Measurements from ENCODE around the gene MAD1L1. TPM values are rescaled to one million over a fixed set of nuclear protein-coding genes. Genes with fewer than 3 reads are reported as not detected.
"Not testable (repeated sequence)": the region's sequence is repeated elsewhere in the genome, so short reads cannot be mapped to it uniquely, and the experiment has no call there.

The MAD1L1 gene
- total RNA-seq, 1 experiment from 2014 or later: 43.8 TPM

DNA sequence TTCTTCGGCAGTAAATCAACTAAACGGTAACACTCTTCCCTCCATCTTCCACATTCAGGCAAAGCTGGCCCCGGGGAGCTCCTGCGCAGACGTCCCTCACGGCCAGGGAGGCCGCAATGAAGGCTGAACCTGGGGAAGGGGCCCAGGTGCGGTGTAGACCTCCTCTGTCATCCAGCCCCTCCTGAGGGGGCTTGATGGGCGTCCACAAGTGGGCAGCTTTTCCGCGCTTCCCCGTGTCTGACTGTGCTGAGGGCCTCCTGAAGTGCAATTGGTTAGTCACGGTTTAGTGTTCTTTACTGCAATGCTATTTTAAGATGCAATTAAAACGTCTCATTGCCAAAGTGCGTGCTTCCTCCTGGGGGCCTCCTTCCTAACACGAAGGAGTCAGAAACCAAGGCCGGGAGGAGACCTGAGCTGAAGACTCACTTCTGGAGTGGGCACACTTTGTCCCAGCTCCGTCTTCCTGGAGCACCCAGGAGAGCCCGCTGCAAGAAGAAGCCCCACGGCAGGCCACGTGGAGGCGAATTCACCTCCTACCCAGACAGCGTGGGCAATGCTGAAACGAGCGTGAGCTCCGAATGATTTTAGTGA lies 389.4 kb downstream of the MAD1L1 start:
- Mint-ChIP-seq H3K9me3 (no peaks in the 10 kb centered on the region), H3K4me3 (no peak overlapping the region), H3K36me3 (no peaks in the 10 kb centered on the region), H3K27ac (peak overlapping the region; percentile 23; the same call in 1 of the 2 replicates), H3K4me1 (no peaks in the 10 kb centered on the region), H3K27me3 (ENCODE audit: low read depth) (no peaks in the 10 kb centered on the region)
- TF ChIP-seq ZNF121 (CRISPR knock-in tag; IDR thresholded peaks at IDR 0.05) (no peak), FOXJ3 (CRISPR knock-in tag; IDR thresholded peaks at IDR 0.05; ENCODE audit: borderline replicate concordance) (no peak), ESRRA (CRISPR knock-in tag; IDR thresholded peaks at IDR 0.05; ENCODE audit: borderline replicate concordance) (no peak), NFATC4 (CRISPR knock-in tag; IDR thresholded peaks at IDR 0.05) (no peak), NR3C1 (CRISPR knock-in tag; conservative IDR thresholded peaks at IDR 0.05; ENCODE audit: low read depth) (no peak)
- TF ChIP-seq, protein P1, sequence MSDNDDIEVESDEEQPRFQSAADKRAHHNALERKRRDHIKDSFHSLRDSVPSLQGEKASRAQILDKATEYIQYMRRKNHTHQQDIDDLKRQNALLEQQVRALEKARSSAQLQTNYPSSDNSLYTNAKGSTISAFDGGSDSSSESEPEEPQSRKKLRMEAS (CRISPR knock-in tag; IDR thresholded peaks at IDR 0.05): no peak
- TF ChIP-seq, protein P2, sequence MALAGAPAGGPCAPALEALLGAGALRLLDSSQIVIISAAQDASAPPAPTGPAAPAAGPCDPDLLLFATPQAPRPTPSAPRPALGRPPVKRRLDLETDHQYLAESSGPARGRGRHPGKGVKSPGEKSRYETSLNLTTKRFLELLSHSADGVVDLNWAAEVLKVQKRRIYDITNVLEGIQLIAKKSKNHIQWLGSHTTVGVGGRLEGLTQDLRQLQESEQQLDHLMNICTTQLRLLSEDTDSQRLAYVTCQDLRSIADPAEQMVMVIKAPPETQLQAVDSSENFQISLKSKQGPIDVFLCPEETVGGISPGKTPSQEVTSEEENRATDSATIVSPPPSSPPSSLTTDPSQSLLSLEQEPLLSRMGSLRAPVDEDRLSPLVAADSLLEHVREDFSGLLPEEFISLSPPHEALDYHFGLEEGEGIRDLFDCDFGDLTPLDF (CRISPR knock-in tag; IDR thresholded peaks at IDR 0.05): no peak
- TF ChIP-seq, protein P3, sequence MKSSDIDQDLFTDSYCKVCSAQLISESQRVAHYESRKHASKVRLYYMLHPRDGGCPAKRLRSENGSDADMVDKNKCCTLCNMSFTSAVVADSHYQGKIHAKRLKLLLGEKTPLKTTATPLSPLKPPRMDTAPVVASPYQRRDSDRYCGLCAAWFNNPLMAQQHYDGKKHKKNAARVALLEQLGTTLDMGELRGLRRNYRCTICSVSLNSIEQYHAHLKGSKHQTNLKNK (CRISPR knock-in tag; IDR thresholded peaks at IDR 0.05): no peak
- DNase-seq (ENCODE audit: low spot score) (no peak), ATAC-seq (no peak)
- CTCF ChIA-PET: interaction anchor here (1.0 to 1.7 kb wide), 2 partner anchors 40 to 77 kb away, joined by 6 read pairs; no protein-coding TSS in a partner anchor
- POLR2A ChIA-PET: no interaction called here

DNA sequence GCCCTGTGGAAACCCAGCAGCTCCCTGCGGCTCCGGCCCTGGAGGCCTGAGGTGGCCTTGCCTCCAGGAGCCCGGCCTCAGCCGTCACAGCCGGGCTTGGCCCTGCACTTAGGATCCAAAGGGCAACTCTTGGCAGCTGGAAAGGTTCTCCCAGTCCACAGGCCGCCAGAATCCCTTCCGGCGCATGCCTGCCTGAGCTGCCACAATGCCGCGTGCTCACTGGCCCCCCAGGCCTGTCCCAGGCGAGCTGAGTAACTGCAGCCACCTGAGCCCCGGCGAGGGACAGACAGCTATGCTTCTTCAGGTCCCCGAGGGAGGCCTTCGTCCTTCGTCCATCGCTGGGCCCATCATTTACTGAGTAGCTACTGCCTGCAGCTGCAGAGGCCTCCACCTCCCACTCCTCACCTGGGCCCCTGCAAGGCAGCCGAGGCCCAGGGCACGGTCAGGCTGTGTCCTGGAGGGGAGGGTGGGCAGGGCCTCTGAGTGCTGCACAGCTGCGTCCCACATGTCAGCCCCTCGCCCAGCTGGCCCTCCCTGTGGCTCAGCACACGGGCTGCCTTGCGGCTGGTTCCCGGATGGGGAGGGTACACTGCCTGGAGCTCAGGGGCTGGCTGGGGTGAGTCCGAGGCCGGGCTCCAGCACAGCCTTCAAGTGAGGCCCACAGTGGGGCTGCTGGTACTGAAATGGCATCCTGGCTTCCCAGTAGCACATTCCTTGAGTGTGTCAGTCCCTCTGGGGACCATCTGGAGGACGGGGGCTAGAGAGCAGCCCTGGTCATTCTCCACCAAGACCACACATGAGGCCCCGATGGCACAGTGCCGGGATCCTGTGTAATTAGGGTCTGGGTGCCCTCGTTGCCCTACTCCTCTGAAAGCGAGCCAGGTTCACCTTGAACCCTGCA lies 390.2 kb downstream of the MAD1L1 start:
- peak; percentile 53 for ATAC-seq
- no peaks in the 10 kb centered on the region for H3K4me1 Mint-ChIP-seq
- DNase-seq (ENCODE audit: low spot score): peak; percentile 30
- H3K36me3 Mint-ChIP-seq: no peaks in the 10 kb centered on the region
- H3K27ac Mint-ChIP-seq: no peak overlapping the region
- no peak for TF ChIP-seq GRHL2 (CRISPR knock-in tag; IDR thresholded peaks at IDR 0.05; ENCODE audit: insufficient replicate concordance, severe bottlenecking)
- no peak for TF ChIP-seq RELA (CRISPR knock-in tag; IDR thresholded peaks at IDR 0.05; ENCODE audit: borderline replicate concordance)
- TF ChIP-seq, protein P4, sequence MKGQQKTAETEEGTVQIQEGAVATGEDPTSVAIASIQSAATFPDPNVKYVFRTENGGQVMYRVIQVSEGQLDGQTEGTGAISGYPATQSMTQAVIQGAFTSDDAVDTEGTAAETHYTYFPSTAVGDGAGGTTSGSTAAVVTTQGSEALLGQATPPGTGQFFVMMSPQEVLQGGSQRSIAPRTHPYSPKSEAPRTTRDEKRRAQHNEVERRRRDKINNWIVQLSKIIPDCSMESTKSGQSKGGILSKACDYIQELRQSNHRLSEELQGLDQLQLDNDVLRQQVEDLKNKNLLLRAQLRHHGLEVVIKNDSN (CRISPR knock-in tag; IDR thresholded peaks at IDR 0.05): no peak
- TF ChIP-seq ZNF263 (CRISPR knock-in tag; IDR thresholded peaks at IDR 0.05; ENCODE audit: low read depth): no peak
- TF ChIP-seq FOXK1 (CRISPR knock-in tag; IDR thresholded peaks at IDR 0.05): no peak
- no peak for TF ChIP-seq FOXP1 (CRISPR knock-in tag; IDR thresholded peaks at IDR 0.05; ENCODE audit: borderline replicate concordance)
- TF ChIP-seq NFE2L1 (CRISPR knock-in tag; IDR thresholded peaks at IDR 0.05): no peak
- TF ChIP-seq, protein P5, sequence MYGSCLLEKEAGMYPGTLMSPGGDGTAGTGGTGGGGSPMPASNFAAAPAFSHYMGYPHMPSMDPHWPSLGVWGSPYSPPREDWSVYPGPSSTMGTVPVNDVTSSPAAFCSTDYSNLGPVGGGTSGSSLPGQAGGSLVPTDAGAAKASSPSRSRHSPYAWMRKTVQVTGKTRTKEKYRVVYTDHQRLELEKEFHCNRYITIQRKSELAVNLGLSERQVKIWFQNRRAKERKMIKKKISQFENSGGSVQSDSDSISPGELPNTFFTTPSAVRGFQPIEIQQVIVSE (CRISPR knock-in tag; IDR thresholded peaks at IDR 0.05; ENCODE audit: borderline replicate concordance): no peak
- TF ChIP-seq, protein P6, sequence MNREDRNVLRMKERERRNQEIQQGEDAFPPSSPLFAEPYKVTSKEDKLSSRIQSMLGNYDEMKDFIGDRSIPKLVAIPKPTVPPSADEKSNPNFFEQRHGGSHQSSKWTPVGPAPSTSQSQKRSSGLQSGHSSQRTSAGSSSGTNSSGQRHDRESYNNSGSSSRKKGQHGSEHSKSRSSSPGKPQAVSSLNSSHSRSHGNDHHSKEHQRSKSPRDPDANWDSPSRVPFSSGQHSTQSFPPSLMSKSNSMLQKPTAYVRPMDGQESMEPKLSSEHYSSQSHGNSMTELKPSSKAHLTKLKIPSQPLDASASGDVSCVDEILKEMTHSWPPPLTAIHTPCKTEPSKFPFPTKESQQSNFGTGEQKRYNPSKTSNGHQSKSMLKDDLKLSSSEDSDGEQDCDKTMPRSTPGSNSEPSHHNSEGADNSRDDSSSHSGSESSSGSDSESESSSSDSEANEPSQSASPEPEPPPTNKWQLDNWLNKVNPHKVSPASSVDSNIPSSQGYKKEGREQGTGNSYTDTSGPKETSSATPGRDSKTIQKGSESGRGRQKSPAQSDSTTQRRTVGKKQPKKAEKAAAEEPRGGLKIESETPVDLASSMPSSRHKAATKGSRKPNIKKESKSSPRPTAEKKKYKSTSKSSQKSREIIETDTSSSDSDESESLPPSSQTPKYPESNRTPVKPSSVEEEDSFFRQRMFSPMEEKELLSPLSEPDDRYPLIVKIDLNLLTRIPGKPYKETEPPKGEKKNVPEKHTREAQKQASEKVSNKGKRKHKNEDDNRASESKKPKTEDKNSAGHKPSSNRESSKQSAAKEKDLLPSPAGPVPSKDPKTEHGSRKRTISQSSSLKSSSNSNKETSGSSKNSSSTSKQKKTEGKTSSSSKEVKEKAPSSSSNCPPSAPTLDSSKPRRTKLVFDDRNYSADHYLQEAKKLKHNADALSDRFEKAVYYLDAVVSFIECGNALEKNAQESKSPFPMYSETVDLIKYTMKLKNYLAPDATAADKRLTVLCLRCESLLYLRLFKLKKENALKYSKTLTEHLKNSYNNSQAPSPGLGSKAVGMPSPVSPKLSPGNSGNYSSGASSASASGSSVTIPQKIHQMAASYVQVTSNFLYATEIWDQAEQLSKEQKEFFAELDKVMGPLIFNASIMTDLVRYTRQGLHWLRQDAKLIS (CRISPR knock-in tag; IDR thresholded peaks at IDR 0.05; ENCODE audit: borderline replicate concordance): no peak
- TF ChIP-seq, protein P7, sequence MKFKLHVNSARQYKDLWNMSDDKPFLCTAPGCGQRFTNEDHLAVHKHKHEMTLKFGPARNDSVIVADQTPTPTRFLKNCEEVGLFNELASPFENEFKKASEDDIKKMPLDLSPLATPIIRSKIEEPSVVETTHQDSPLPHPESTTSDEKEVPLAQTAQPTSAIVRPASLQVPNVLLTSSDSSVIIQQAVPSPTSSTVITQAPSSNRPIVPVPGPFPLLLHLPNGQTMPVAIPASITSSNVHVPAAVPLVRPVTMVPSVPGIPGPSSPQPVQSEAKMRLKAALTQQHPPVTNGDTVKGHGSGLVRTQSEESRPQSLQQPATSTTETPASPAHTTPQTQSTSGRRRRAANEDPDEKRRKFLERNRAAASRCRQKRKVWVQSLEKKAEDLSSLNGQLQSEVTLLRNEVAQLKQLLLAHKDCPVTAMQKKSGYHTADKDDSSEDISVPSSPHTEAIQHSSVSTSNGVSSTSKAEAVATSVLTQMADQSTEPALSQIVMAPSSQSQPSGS (CRISPR knock-in tag; IDR thresholded peaks at IDR 0.05; ENCODE audit: borderline replicate concordance, low read depth): no peak
- TF ChIP-seq SMAD4 (CRISPR knock-in tag; IDR thresholded peaks at IDR 0.05): no peak
- H3K9me3 Mint-ChIP-seq: no peaks in the 10 kb centered on the region
- H3K4me3 Mint-ChIP-seq: no peak overlapping the region
- POLR2A ChIA-PET: no interaction called here
- no peaks in the 10 kb centered on the region for H3K27me3 Mint-ChIP-seq (ENCODE audit: low read depth)
- CTCF ChIA-PET: interaction anchor here (0.7 to 1.7 kb wide), 5 partner anchors 13 to 202 kb away, joined by 3 to 6 read pairs (median 3); no protein-coding TSS in a partner anchor

DNA sequence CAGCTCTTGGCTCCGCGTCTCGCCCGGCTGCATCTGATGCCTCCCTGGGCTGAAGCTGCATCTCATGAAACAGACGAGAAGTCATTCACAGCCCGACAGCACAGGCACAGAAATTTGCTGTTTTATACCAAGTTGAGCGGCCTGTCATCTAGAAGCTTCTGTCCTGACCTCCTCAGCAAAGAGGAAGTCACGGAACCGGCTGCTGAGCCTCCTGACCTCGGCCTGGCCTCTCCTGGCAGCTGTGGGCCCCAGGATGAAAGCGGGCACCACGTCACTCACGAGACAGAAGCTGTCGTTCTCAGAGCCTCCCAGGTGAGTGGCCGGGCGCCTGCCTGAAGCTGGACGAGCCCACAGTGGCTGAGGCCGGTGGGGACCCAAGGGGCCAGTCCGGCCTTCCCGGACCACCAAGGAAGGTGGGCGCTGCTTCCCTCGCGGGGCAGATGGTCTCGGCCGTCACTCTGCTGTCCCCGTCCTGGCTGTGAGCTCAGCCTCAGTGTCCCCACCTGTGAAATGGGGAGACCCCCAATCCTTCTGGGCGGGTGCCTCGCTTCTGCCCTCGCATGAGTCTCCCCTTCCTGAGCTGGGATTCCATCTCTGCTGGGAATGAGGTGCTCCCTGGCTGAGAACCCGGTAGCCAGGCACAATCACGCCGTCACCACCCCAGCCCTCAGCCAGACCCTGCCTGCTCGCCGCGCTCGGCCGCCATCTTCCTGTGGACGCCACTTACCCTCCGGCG lies 391.3 kb downstream of the MAD1L1 start:
- H3K27ac Mint-ChIP-seq: peak overlapping the region; percentile 49
- H3K4me3 Mint-ChIP-seq; H3K27me3 Mint-ChIP-seq (ENCODE audit: low read depth); H3K4me1 Mint-ChIP-seq; H3K36me3 Mint-ChIP-seq; ATAC-seq; H3K9me3 Mint-ChIP-seq; POLR2A ChIA-PET: not testable (repeated sequence)
- CTCF ChIA-PET: interaction anchor here (0.7 to 1.0 kb wide), 2 partner anchors 29 to 201 kb away, joined by 3 read pairs; no protein-coding TSS in a partner anchor
- peak; percentile 7 for DNase-seq (ENCODE audit: low spot score)
